Panc1 (cell line): ENCODE data around the gene ZC3H7B. TPM values are rescaled to one million over a fixed set of nuclear protein-coding genes. Genes with fewer than 3 reads are reported as not detected.

ENCODE experiments used
- ATAC-seq: fragments of 200-7000 bp; cut with Tn5 transposase; 2 replicates; pipeline ENCODE4 v1.9.1; 2020; ENCODE audit warnings: mild to moderate bottlenecking, moderate library complexity
- BruUV-seq: library from RNA; stranded (reverse); fragments of 400-500 nt; replicated peaks from 2 replicates; lab custom pipeline; 2021; lab: Mats Ljungman, UMichigan
- CTCF ChIA-PET: fragments of 300-600 bp; sonication (Branson Sonifier 250); formaldehyde crosslinking; loops from one replicate; lab custom pipeline; 2022; ENCODE audit warnings: antibody characterized with exemption; lab: Charles Lee
- POLR2A ChIA-PET: fragments of 300-600 bp; sonication (Branson Sonifier 250); formaldehyde crosslinking; loops from one replicate; lab custom pipeline; 2022; ENCODE audit warnings: antibody characterized with exemption; lab: Charles Lee
- DNase-seq: peaks from one replicate; pipeline ENCODE4 v3.0.0-alpha.2; 2010; ENCODE audit warnings: low read depth, low spot score
- H3K27ac ChIP-seq: 2 replicates; pipeline ENCODE4 v1.5.1; 2011; ENCODE audit warnings: mild to moderate bottlenecking, low read length, inconsistent platforms
- H3K27me3 ChIP-seq: fragments of 200-500 bp; sonication (Bioruptor generic); 2 replicates; pipeline ENCODE4 v1.6.0; 2014; ENCODE audit warnings: low read length, inconsistent platforms; ENCODE audit not compliant: control insufficient read depth, insufficient read depth
- H3K36me3 ChIP-seq: fragments of 200-500 bp; sonication (Bioruptor generic); 2 replicates; pipeline ENCODE4 v1.5.1; 2014; ENCODE audit warnings: inconsistent platforms, mild to moderate bottlenecking, low read length, moderate library complexity; ENCODE audit not compliant: control insufficient read depth, insufficient read depth
- H3K4me1 ChIP-seq: 2 replicates; pipeline ENCODE4 v1.5.1; 2011; ENCODE audit warnings: inconsistent platforms, mild to moderate bottlenecking, low read length, moderate library complexity; ENCODE audit not compliant: control insufficient read depth, insufficient read depth
- H3K4me3 ChIP-seq, 2 experiments: 2 replicates each; pipeline ENCODE4 v1.5.1; 2011 to 2012; ENCODE audit warnings: low read depth in 2 of 2, low read length in 2 of 2, mild to moderate bottlenecking in 2 of 2, inconsistent platforms in 1 of 2, moderate library complexity in 1 of 2
- H3K9me3 ChIP-seq: fragments of 200-500 bp; sonication (Bioruptor generic); 2 replicates; pipeline ENCODE4 v1.5.1; 2014; ENCODE audit warnings: low read depth, mild to moderate bottlenecking, inconsistent platforms, low read length, moderate library complexity; ENCODE audit not compliant: control insufficient read depth, insufficient read depth
- CTCF ChIP-seq: fragments of 450-650 bp; IDR thresholded peaks from 2 replicates; pipeline ENCODE4 v1.5.1; 2017; ENCODE audit warnings: mild to moderate bottlenecking
- POLR2AphosphoS5 ChIP-seq: IDR thresholded peaks from 2 replicates; pipeline ENCODE4 v1.6.1; 2012; ENCODE audit warnings: mild to moderate bottlenecking, low read depth, low read length, moderate library complexity
- REST ChIP-seq, 2 experiments: IDR thresholded peaks; 2 replicates each; pipeline ENCODE4 v1.6.1; 2011 to 2012; ENCODE audit warnings: low read depth in 2 of 2, control low read depth in 1 of 2, low read length in 1 of 2, mild to moderate bottlenecking in 1 of 2, moderate library complexity in 1 of 2; ENCODE audit not compliant: insufficient read depth in 1 of 2
- SIN3A ChIP-seq: IDR thresholded peaks from 2 replicates; pipeline ENCODE4 v1.6.1; 2012; ENCODE audit warnings: low read depth, mild to moderate bottlenecking, low read length, moderate library complexity, borderline replicate concordance; ENCODE audit not compliant: insufficient read depth
- TCF7L2 ChIP-seq: IDR thresholded peaks from 2 replicates; pipeline ENCODE4 v1.6.1; 2011; ENCODE audit warnings: mild to moderate bottlenecking, low read depth, low read length, inconsistent platforms
- in situ Hi-C: cut with HindIII; loops from 2 replicates; pipeline ENCODE4 v1.10.0; 2016; ENCODE audit warnings: low sequenced_read_pairs, low pct_unique_long_range_greater_than_20kb
- intact Hi-C: fragments of 100-400 bp; cut with micrococcal nuclease; formaldehyde crosslinking; loops from one replicate; pipeline ENCODE4 v1.10.0; 2022; ENCODE audit not compliant: unreplicated experiment
- total RNA-seq: library from RNA; stranded (reverse); gene quantifications from one replicate; pipeline ENCODE4 v1.2.1, GENCODE V29; 2021; ENCODE audit not compliant: unreplicated experiment

ZC3H7B gene
- total RNA-seq, 1 experiment from 2014 or later = 62.0 TPM

GRCh38 chr22:41254230-41254629 is 47.1 kb upstream of the ZC3H7B start:
- BruUV-seq = no TSS peak
- Histone ChIP-seq H3K27ac (no peak overlapping the region), H3K9me3 (no peaks in the 10 kb centered on the region), H3K4me3 (no peak overlapping the region), H3K27me3 (no peaks in the 10 kb centered on the region), H3K4me1 (peaks cover 21% of the 10 kb centered on the region), H3K36me3 (peaks cover 3% of the 10 kb centered on the region)
- no peak for DNase-seq
- CTCF ChIA-PET = interaction anchor here (0.6 kb wide), 1 partner anchor 299 kb away, joined by 4 read pairs; no protein-coding TSS in a partner anchor
- POLR2A ChIA-PET = no interaction called here
- in situ Hi-C loops = no loop called here
- no peak for TF ChIP-seq POLR2AphosphoS5
- TF ChIP-seq CTCF = no peak
- no peak for TF ChIP-seq TCF7L2
- no peak for TF ChIP-seq SIN3A
- no peak for TF ChIP-seq REST (IDR thresholded peaks at IDR 0.05; ENCODE audit: insufficient read depth in 1 of 2, low read depth in 2 of 2, low read length in 1 of 2)
- intact Hi-C loops = no loop called here
- ATAC-seq = no peak

- Histone ChIP-seq H3K27ac (peak overlapping the region; percentile 63), H3K4me1 (peaks cover 21% of the 10 kb centered on the region), H3K27me3 (no peaks in the 10 kb centered on the region), H3K36me3 (peaks cover 4% of the 10 kb centered on the region), H3K4me3 (no peak overlapping the region), H3K9me3 (no peaks in the 10 kb centered on the region)
- intact Hi-C loops = no loop called here
- POLR2A ChIA-PET = no interaction called here
- DNase-seq (peak; percentile 64), ATAC-seq (peak; percentile 70)
- TF ChIP-seq REST (IDR thresholded peaks at IDR 0.05; ENCODE audit: insufficient read depth in 1 of 2, low read depth in 2 of 2, low read length in 1 of 2) = no peak
- no peak for TF ChIP-seq POLR2AphosphoS5
- TF ChIP-seq SIN3A = no peak
- no peak for TF ChIP-seq CTCF
- TF ChIP-seq TCF7L2 = no peak
- CTCF ChIA-PET = no interaction called here
- in situ Hi-C loops = no loop called here
- no TSS peak for BruUV-seq
These were observed 44.8 kb upstream of the ZC3H7B start for GRCh38 chr22:41256254-41257253.
